Measurements from ENCODE around the gene SAMD13.

SAMD13 gene

GRCh38 chr1:84280912-84281311 is 20.6 kb upstream of the SAMD13 start:
- Histone ChIP-seq H3K27me3 (ENCODE audit: low read length) (no peaks in the 10 kb centered on the region), H3K4me2 (ENCODE audit: low read depth, low read length, poor library complexity, severe bottlenecking) (no peak overlapping the region), H4K20me1 (ENCODE audit: low read depth, low read length) (no peaks in the 10 kb centered on the region), H3K36me3 (ENCODE audit: low read length) (no peaks in the 10 kb centered on the region), H3F3A (ENCODE audit: insufficient read depth) (no peaks in the 10 kb centered on the region), H3K79me2 (ENCODE audit: insufficient read depth, low read length) (no peaks in the 10 kb centered on the region), H2AFZ (ENCODE audit: low read depth, low read length, severe bottlenecking) (no peak overlapping the region), H3K27ac (ENCODE audit: low read depth, low read length) (no peak overlapping the region), H3K9me3 (ENCODE audit: insufficient read depth, low read length) (no peaks in the 10 kb centered on the region), H3K9ac (ENCODE audit: low read length) (no peak overlapping the region), H3K4me3 (ENCODE audit: insufficient read depth, low read length, poor library complexity, severe bottlenecking) (no peak overlapping the region), H3K9me2 (replicated peaks; ENCODE audit: insufficient read depth, low read length) (no peaks in the 10 kb centered on the region)
- TF ChIP-seq, protein P1, sequence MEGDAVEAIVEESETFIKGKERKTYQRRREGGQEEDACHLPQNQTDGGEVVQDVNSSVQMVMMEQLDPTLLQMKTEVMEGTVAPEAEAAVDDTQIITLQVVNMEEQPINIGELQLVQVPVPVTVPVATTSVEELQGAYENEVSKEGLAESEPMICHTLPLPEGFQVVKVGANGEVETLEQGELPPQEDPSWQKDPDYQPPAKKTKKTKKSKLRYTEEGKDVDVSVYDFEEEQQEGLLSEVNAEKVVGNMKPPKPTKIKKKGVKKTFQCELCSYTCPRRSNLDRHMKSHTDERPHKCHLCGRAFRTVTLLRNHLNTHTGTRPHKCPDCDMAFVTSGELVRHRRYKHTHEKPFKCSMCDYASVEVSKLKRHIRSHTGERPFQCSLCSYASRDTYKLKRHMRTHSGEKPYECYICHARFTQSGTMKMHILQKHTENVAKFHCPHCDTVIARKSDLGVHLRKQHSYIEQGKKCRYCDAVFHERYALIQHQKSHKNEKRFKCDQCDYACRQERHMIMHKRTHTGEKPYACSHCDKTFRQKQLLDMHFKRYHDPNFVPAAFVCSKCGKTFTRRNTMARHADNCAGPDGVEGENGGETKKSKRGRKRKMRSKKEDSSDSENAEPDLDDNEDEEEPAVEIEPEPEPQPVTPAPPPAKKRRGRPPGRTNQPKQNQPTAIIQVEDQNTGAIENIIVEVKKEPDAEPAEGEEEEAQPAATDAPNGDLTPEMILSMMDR (IDR thresholded peaks at IDR 0.05; ENCODE audit: insufficient read depth, low read length, poor library complexity, severe bottlenecking) = no peak
- no peak for TF ChIP-seq EZH2phosphoT487 (conservative IDR thresholded peaks at IDR 0.05; ENCODE audit: low read length)

- Histone ChIP-seq H3K9ac (ENCODE audit: low read length) (no peak overlapping the region), H3K36me3 (ENCODE audit: low read length) (no peaks in the 10 kb centered on the region), H4K20me1 (ENCODE audit: low read depth, low read length) (no peaks in the 10 kb centered on the region), H2AFZ (ENCODE audit: low read depth, low read length, severe bottlenecking) (no peak overlapping the region), H3K9me3 (ENCODE audit: insufficient read depth, low read length) (peaks cover 4% of the 10 kb centered on the region; the same call in 1 of the 2 replicates), H3F3A (ENCODE audit: insufficient read depth) (no peaks in the 10 kb centered on the region), H3K79me2 (ENCODE audit: insufficient read depth, low read length) (no peaks in the 10 kb centered on the region), H3K4me2 (ENCODE audit: low read depth, low read length, poor library complexity, severe bottlenecking) (no peak overlapping the region), H3K9me2 (replicated peaks; ENCODE audit: insufficient read depth, low read length) (no peaks in the 10 kb centered on the region), H3K27me3 (ENCODE audit: low read length) (no peaks in the 10 kb centered on the region), H3K4me3 (ENCODE audit: insufficient read depth, low read length, poor library complexity, severe bottlenecking) (no peak overlapping the region), H3K27ac (ENCODE audit: low read depth, low read length) (no peak overlapping the region)
- TF ChIP-seq, protein P1 (IDR thresholded peaks at IDR 0.05; ENCODE audit: insufficient read depth, low read length, poor library complexity, severe bottlenecking) = no peak
- no peak for TF ChIP-seq EZH2phosphoT487 (conservative IDR thresholded peaks at IDR 0.05; ENCODE audit: low read length)
Observed at GRCh38 chr1:84282780-84283333, 18.7 kb upstream of the SAMD13 start.

- Histone ChIP-seq H3K4me3 (ENCODE audit: insufficient read depth, low read length, poor library complexity, severe bottlenecking) (no peak overlapping the region), H3K27ac (ENCODE audit: low read depth, low read length) (no peak overlapping the region), H3K9ac (ENCODE audit: low read length) (no peak overlapping the region), H3K27me3 (ENCODE audit: low read length) (no peaks in the 10 kb centered on the region), H3K9me3 (ENCODE audit: insufficient read depth, low read length) (peaks cover 4% of the 10 kb centered on the region; the same call in 1 of the 2 replicates), H3K9me2 (replicated peaks; ENCODE audit: insufficient read depth, low read length) (no peaks in the 10 kb centered on the region), H3K4me2 (ENCODE audit: low read depth, low read length, poor library complexity, severe bottlenecking) (no peak overlapping the region), H3K79me2 (ENCODE audit: insufficient read depth, low read length) (no peaks in the 10 kb centered on the region), H3K36me3 (ENCODE audit: low read length) (no peaks in the 10 kb centered on the region), H4K20me1 (ENCODE audit: low read depth, low read length) (no peaks in the 10 kb centered on the region), H2AFZ (ENCODE audit: low read depth, low read length, severe bottlenecking) (no peak overlapping the region), H3F3A (ENCODE audit: insufficient read depth) (no peaks in the 10 kb centered on the region)
- no peak for TF ChIP-seq EZH2phosphoT487 (conservative IDR thresholded peaks at IDR 0.05; ENCODE audit: low read length)
- TF ChIP-seq, protein P1 (IDR thresholded peaks at IDR 0.05; ENCODE audit: insufficient read depth, low read length, poor library complexity, severe bottlenecking) = no peak
Observed at GRCh38 chr1:84283381-84283780, 18.1 kb upstream of the SAMD13 start.

Data from SU-DHL-6 (cell line).